ENCODE measurements around the gene ASF1A. TPM values are rescaled to one million over a fixed set of nuclear protein-coding genes. Genes with fewer than 3 reads are reported as not detected.

The ASF1A gene
- total and polyA plus RNA-seq, 2 of the 13 experiments (the other 11 are each of a cell fraction or from before 2014, with no cell fraction given), result 14.5 to 49.9 TPM

GRCh38 chr6:118893807-118894424, at the start of gene ASF1A (continued):
- TF ChIP-seq ZNF510 (CRISPR knock-in tag; IDR thresholded peaks at IDR 0.05; ENCODE audit: low read depth) (no peak), EEA1 (CRISPR knock-in tag; IDR thresholded peaks at IDR 0.05; ENCODE audit: borderline replicate concordance) (no peak), LBX2 (CRISPR knock-in tag; IDR thresholded peaks at IDR 0.05; ENCODE audit: borderline replicate concordance) (no peak), ATF4 (CRISPR knock-in tag; IDR thresholded peaks at IDR 0.05) (peak in 1 of 2 experiments; percentile 33; a peak in 1 of 4 replicates), MEF2D (CRISPR knock-in tag; IDR thresholded peaks at IDR 0.05) (no peak; the same call in 1 of the 2 replicates), ERF (CRISPR knock-in tag; IDR thresholded peaks at IDR 0.05) (peak; percentile 83; the same call in 1 of the 2 replicates), ZBTB37 (CRISPR knock-in tag; IDR thresholded peaks at IDR 0.05) (0 out of 2 replicates have a peak, but pooled peaks have one; percentile 24), ZNF296 (CRISPR knock-in tag; conservative IDR thresholded peaks at IDR 0.05) (no peak), SP5 (CRISPR knock-in tag; IDR thresholded peaks at IDR 0.05; ENCODE audit: borderline replicate concordance, low read depth) (peak; percentile 87), KAT2B (IDR thresholded peaks at IDR 0.05; ENCODE audit: borderline replicate concordance, low read depth, low read length) (no peak), AKAP8 (CRISPR knock-in tag; IDR thresholded peaks at IDR 0.05) (no peak), JUND (CRISPR knock-in tag; IDR thresholded peaks at IDR 0.05) (no peak), ZIK1 (CRISPR knock-in tag; IDR thresholded peaks at IDR 0.05; ENCODE audit: borderline replicate concordance, low read depth) (peak; percentile 77; the same call in 1 of the 2 replicates), SETDB1 (CRISPR knock-in tag; IDR thresholded peaks at IDR 0.05; ENCODE audit: borderline replicate concordance) (no peak), KLF9 (CRISPR knock-in tag; IDR thresholded peaks at IDR 0.05; ENCODE audit: low read depth) (0 out of 2 replicates have a peak, but pooled peaks have one; percentile 27), AGO1 (IDR thresholded peaks at IDR 0.05; ENCODE audit: low read depth, low read length, poor library complexity, severe bottlenecking) (peak; percentile 8), BRCA1 (CRISPR knock-in tag; IDR thresholded peaks at IDR 0.05) (no peak), ZNF224 (CRISPR knock-in tag; IDR thresholded peaks at IDR 0.05) (no peak; the same call in 1 of the 2 replicates), MXD4 (CRISPR knock-in tag; IDR thresholded peaks at IDR 0.05) (0 out of 2 replicates have a peak, but pooled peaks have one; percentile 54), HOXA3 (CRISPR knock-in tag; IDR thresholded peaks at IDR 0.05) (peak; percentile 94), CCAR2 (optimal IDR thresholded peaks at IDR 0.05; ENCODE audit: low read depth, low read length) (peak; percentile 79), ZFP41 (CRISPR knock-in tag; IDR thresholded peaks at IDR 0.05; ENCODE audit: borderline replicate concordance) (no peak), MIXL1 (CRISPR knock-in tag; IDR thresholded peaks at IDR 0.05) (peak; percentile 79), ZNF18 (CRISPR knock-in tag; IDR thresholded peaks at IDR 0.05; ENCODE audit: insufficient replicate concordance) (peak; percentile 24), KDM2A (CRISPR knock-in tag; IDR thresholded peaks at IDR 0.05; ENCODE audit: borderline replicate concordance, low read depth) (peak; percentile 97), TBL1XR1 (IDR thresholded peaks at IDR 0.05; ENCODE audit: borderline replicate concordance, low read length, partially characterized antibody) (no peak)
